AG04449 (cell line): ENCODE measurements around the gene HOXB5.

Experiments
- CTCF ChIA-PET: fragments of 350-600 bp; formaldehyde crosslinking; extraction: SDS; loops from one replicate; lab custom pipeline; 2021; ENCODE audit warnings: antibody characterized with exemption; lab: Yijun Ruan, JAX
- POLR2A ChIA-PET: fragments of 400-600, 350-600 bp; formaldehyde crosslinking; extraction: SDS; loops from one replicate; lab custom pipeline; 2020; ENCODE audit warnings: antibody characterized with exemption, inconsistent platforms; lab: Yijun Ruan, JAX
- DNase-seq: peaks from one replicate; pipeline ENCODE4 v3.0.0-alpha.2; 2010; ENCODE audit warnings: low read depth, low spot score
- H3K4me3 ChIP-seq: 2 replicates; pipeline ENCODE4 v1.5.1; 2011; ENCODE audit warnings: low read depth, mild to moderate bottlenecking, control low read depth, low read length
- CTCF ChIP-seq: IDR thresholded peaks from one replicate; pipeline ENCODE4 v1.5.1; 2011; ENCODE audit warnings: mild to moderate bottlenecking, moderate library complexity, low read length, control low read depth, inconsistent platforms; ENCODE audit not compliant: insufficient read depth; ENCODE audit errors: missing control alignments

HOXB5 gene

GRCh38 chr17:48570325-48571023 lies 23.1 kb downstream of the HOXB5 start:
- POLR2A ChIA-PET = interaction anchor here (0.7 to 2.3 kb wide), 5 partner anchors 11 to 24 kb away, joined by 3 to 17 read pairs (median 4); no protein-coding TSS in a partner anchor
- CTCF ChIA-PET = interaction anchor here (0.7 to 3.5 kb wide), 6 partner anchors 10 to 234 kb away, joined by 3 to 22 read pairs (median 6); no protein-coding TSS in a partner anchor
- DNase-seq = no peak
- TF ChIP-seq CTCF = no peak
- peak overlapping the region; percentile 54 for H3K4me3 ChIP-seq

- CTCF ChIA-PET = interaction anchor here (0.7 to 3.5 kb wide), 7 partner anchors 10 to 234 kb away, joined by 3 to 22 read pairs (median 6); no protein-coding TSS in a partner anchor
- no peak for TF ChIP-seq CTCF
- H3K4me3 ChIP-seq = peak overlapping the region; percentile 54
- POLR2A ChIA-PET = interaction anchor here (0.7 to 2.3 kb wide), 5 partner anchors 10 to 23 kb away, joined by 3 to 17 read pairs (median 4); no protein-coding TSS in a partner anchor
- no peak for DNase-seq
Measured at GRCh38 chr17:48569674-48570324, 23.8 kb downstream of the HOXB5 start.

- DNase-seq = no peak
- H3K4me3 ChIP-seq = peak overlapping the region; percentile 29
- ChIA-PET POLR2A (interaction anchor here (1.8 to 2.3 kb wide), 2 partner anchors 9 to 13 kb away, joined by 7 to 17 read pairs; no protein-coding TSS in a partner anchor), CTCF (interaction anchor here (1.2 to 3.5 kb wide), 4 partner anchors 13 to 233 kb away, joined by 3 to 22 read pairs (median 8); no protein-coding TSS in a partner anchor)
- no peak for TF ChIP-seq CTCF
Measured at GRCh38 chr17:48569240-48569582, 24.4 kb downstream of the HOXB5 start.

GRCh38 chr17:48568499-48569239 lies 24.9 kb downstream of the HOXB5 start:
- ChIA-PET CTCF (interaction anchor here (0.7 to 3.6 kb wide), 10 partner anchors 8 to 261 kb away, joined by 3 to 22 read pairs (median 3); no protein-coding TSS in a partner anchor), POLR2A (interaction anchor here (0.6 to 2.3 kb wide), 4 partner anchors 12 to 26 kb away, joined by 3 to 17 read pairs (median 4); no protein-coding TSS in a partner anchor)
- H3K4me3 ChIP-seq = peak overlapping the region; percentile 29
- DNase-seq = no peak
- TF ChIP-seq CTCF = no peak

- H3K4me3 ChIP-seq = no peak overlapping the region
- POLR2A ChIA-PET = interaction anchor here (0.6 to 1.9 kb wide), 5 partner anchors 9 to 25 kb away, joined by 3 to 7 read pairs (median 4); no protein-coding TSS in a partner anchor
- no peak for TF ChIP-seq CTCF
- CTCF ChIA-PET = interaction anchor here (0.7 to 3.6 kb wide), 9 partner anchors 8 to 260 kb away, joined by 3 to 22 read pairs (median 3); no protein-coding TSS in a partner anchor
- no peak for DNase-seq
Measured at GRCh38 chr17:48567646-48568354, 25.8 kb downstream of the HOXB5 start.
